Liver (tissue), 9 donors: ENCODE data around the gene CDC42BPB. TPM values are rescaled to one million over a fixed set of nuclear protein-coding genes. Genes with fewer than 3 reads are reported as not detected.
A peak's percentile ranks its signal among the peaks of the same experiment; 100 is the strongest.

Source experiments
- DNase-seq: peaks from one replicate; pipeline ENCODE4 v3.0.0-alpha.2; 2017; ENCODE audit warnings: low spot score
- H3K27ac ChIP-seq, 2 donors: one replicate each; pipeline ENCODE4 v1.7.0; 2013; ENCODE audit warnings: inconsistent platforms in 2 of 2, low read length in 2 of 2, control low read depth in 1 of 2, low read depth in 1 of 2, mild to moderate bottlenecking in 1 of 2
- H3K27me3 ChIP-seq, 4 donors: one replicate each; pipeline versions ENCODE4 v1.6.1 to v1.7.0; 2013; ENCODE audit warnings: low read length in 3 of 4, inconsistent platforms in 1 of 4, mild to moderate bottlenecking in 1 of 4, moderate library complexity in 1 of 4; ENCODE audit not compliant: control insufficient read depth in 4 of 4, insufficient read depth in 4 of 4
- H3K36me3 ChIP-seq, 4 donors: one replicate each; pipeline versions ENCODE4 v1.6.1 to v1.7.0; 2013; ENCODE audit warnings: low read length in 3 of 4, mild to moderate bottlenecking in 3 of 4, low read depth in 1 of 4, moderate library complexity in 1 of 4; ENCODE audit not compliant: control insufficient read depth in 4 of 4, insufficient read depth in 3 of 4
- H3K4me1 ChIP-seq, 4 donors: one replicate each; pipeline versions ENCODE4 v1.6.1 to v1.7.0; 2013; ENCODE audit warnings: low read length in 3 of 4, mild to moderate bottlenecking in 3 of 4, moderate library complexity in 1 of 4; ENCODE audit not compliant: control insufficient read depth in 4 of 4, insufficient read depth in 4 of 4
- H3K4me3 ChIP-seq, 3 donors: one replicate each; pipeline versions ENCODE4 v1.6.1 to v1.7.0; 2013; ENCODE audit warnings: low read length in 3 of 3, control low read depth in 1 of 3, low read depth in 1 of 3, mild to moderate bottlenecking in 1 of 3
- H3K9ac ChIP-seq, 2 donors: one replicate each; pipeline ENCODE4 v1.7.0; 2013; ENCODE audit warnings: low read length in 2 of 2, mild to moderate bottlenecking in 2 of 2, moderate library complexity in 2 of 2, control low read depth in 1 of 2, low read depth in 1 of 2
- H3K9me3 ChIP-seq, 4 donors: one replicate each; pipeline versions ENCODE4 v1.6.1 to v1.7.0; 2013; ENCODE audit warnings: low read length in 3 of 4; ENCODE audit not compliant: control insufficient read depth in 4 of 4
- ATF3 ChIP-seq: IDR thresholded peaks from 2 replicates; pipeline ENCODE4 v1.6.1; 2016; ENCODE audit warnings: antibody characterized with exemption
- CTCF ChIP-seq: fragments of 150-350 bp; IDR thresholded peaks from 2 replicates; pipeline ENCODE4 v1.5.1; 2017; ENCODE audit warnings: improper control_type of control experiment, low read depth, low read length; ENCODE audit not compliant: missing input control
- EGR1 ChIP-seq, 2 donors: IDR thresholded peaks; 2 replicates each; pipeline ENCODE4 v1.6.1; 2016 to 2018; ENCODE audit warnings: antibody characterized with exemption in 2 of 2, low read depth in 2 of 2
- FOXA1 ChIP-seq: IDR thresholded peaks from 2 replicates; pipeline ENCODE4 v1.6.1; 2016; ENCODE audit warnings: antibody characterized with exemption
- FOXA2 ChIP-seq: IDR thresholded peaks from 2 replicates; pipeline ENCODE4 v1.6.1; 2016; ENCODE audit warnings: antibody characterized with exemption
- GABPA ChIP-seq, 2 donors: IDR thresholded peaks in 1 of 2; conservative IDR thresholded peaks in 1 of 2; 2 replicates each; pipeline ENCODE4 v1.6.1; 2016; ENCODE audit warnings: antibody characterized with exemption in 2 of 2, mild to moderate bottlenecking in 1 of 2, moderate library complexity in 1 of 2
- HNF4A ChIP-seq, 2 donors: conservative IDR thresholded peaks; 2 replicates each; pipeline ENCODE4 v1.6.1; 2016; ENCODE audit warnings: antibody characterized with exemption in 2 of 2, mild to moderate bottlenecking in 2 of 2
- HNF4G ChIP-seq: IDR thresholded peaks from 2 replicates; pipeline ENCODE4 v1.6.1; 2016; ENCODE audit warnings: antibody characterized with exemption
- JUND ChIP-seq, 2 donors: IDR thresholded peaks; 2 replicates each; pipeline ENCODE4 v1.6.1; 2016; ENCODE audit warnings: antibody characterized with exemption in 2 of 2
- MAX ChIP-seq: IDR thresholded peaks from 2 replicates; pipeline ENCODE4 v1.6.1; 2016; ENCODE audit warnings: antibody characterized with exemption
- NR2F2 ChIP-seq: IDR thresholded peaks from 2 replicates; pipeline ENCODE4 v1.6.1; 2016; ENCODE audit warnings: antibody characterized with exemption
- RAD21 ChIP-seq, 2 donors: IDR thresholded peaks; 2 replicates each; pipeline ENCODE4 v1.6.1; 2016; ENCODE audit warnings: antibody characterized with exemption in 2 of 2, mild to moderate bottlenecking in 2 of 2
- REST ChIP-seq: IDR thresholded peaks from 2 replicates; pipeline ENCODE4 v1.6.1; 2016; ENCODE audit warnings: antibody characterized with exemption, mild to moderate bottlenecking
- SP1 ChIP-seq: IDR thresholded peaks from 2 replicates; pipeline ENCODE4 v1.6.1; 2018; ENCODE audit warnings: antibody characterized with exemption, mild to moderate bottlenecking
- TAF1 ChIP-seq: conservative IDR thresholded peaks from 2 replicates; pipeline ENCODE4 v1.6.1; 2016; ENCODE audit warnings: antibody characterized with exemption, mild to moderate bottlenecking
- YY1 ChIP-seq: IDR thresholded peaks from 2 replicates; pipeline ENCODE4 v1.6.1; 2016; ENCODE audit warnings: antibody characterized with exemption, mild to moderate bottlenecking
- ZBTB33 ChIP-seq: IDR thresholded peaks from 2 replicates; pipeline ENCODE4 v1.6.1; 2016; ENCODE audit warnings: antibody characterized with exemption
- WGBS: extraction: QIAGEN DNeasy Blood & Tissue Kit; methylation state at CpG from one replicate; pipeline ENCODE4 v1.1.7; 2013; 5-methylcytosine and 5-hydroxymethylcytosine counted together
- polyA plus RNA-seq, 2 donors: library from polyadenylated mRNA; stranded (reverse) in 1 of 2; unstranded in 1 of 2; fragments of 200-250 nt in 1 of 2; fragments of >200 nt in 1 of 2; fragmentation: Nextera tagmentation in 1 of 2; extraction: Ambion mirVana in 1 of 2; gene quantifications; one replicate each; pipeline versions ENCODE4 v1.2.1 to v1.2.3, GENCODE V29; 2013 to 2015
- total RNA-seq, 2 donors: library from RNA; depleted of rRNA; stranded (reverse); fragments of >200 nt; gene quantifications; one replicate each; pipeline ENCODE4 v1.2.3, GENCODE V29; 2014
- donor health status: healthy.
- donor health status: healthy.
- donor health status: healthy.
- donor health status: healthy.
- donor health status: healthy.

Gene CDC42BPB
- total and polyA plus RNA-seq, 4 donors = 4.1 to 78.7 (median 29.7) TPM

GRCh38 chr14:103101257-103101962, 44.1 kb upstream of the CDC42BPB start:
- Histone ChIP-seq H3K9me3 (no peaks in the 10 kb centered on the region), H3K9ac (no peak overlapping the region), H3K4me1 (peaks cover 32 to 95% (median 74%) of the 10 kb centered on the region in 4 donors), H3K4me3 (peak overlapping the region in 1 of 3 donors; percentile 9), H3K27me3 (no peaks in the 10 kb centered on the region), H3K27ac (peak overlapping the region in 1 of 2 donors; percentile 14), H3K36me3 (no peaks in the 10 kb centered on the region)
- DNase-seq = no peak
- 67% methylated on average over 11 of the region's 11 CpGs for WGBS
- TF ChIP-seq REST (no peak), NR2F2 (no peak), HNF4A (conservative IDR thresholded peaks at IDR 0.05) (no peak), MAX (no peak), FOXA2 (no peak), SP1 (no peak), YY1 (no peak), FOXA1 (no peak), ZBTB33 (no peak), TAF1 (no peak), CTCF (no peak), RAD21 (IDR thresholded peaks at IDR 0.05) (no peak), ATF3 (no peak), JUND (IDR thresholded peaks at IDR 0.05) (no peak), HNF4G (no peak), EGR1 (IDR thresholded peaks at IDR 0.05; ENCODE audit: low read depth in 2 of 2) (no peak), GABPA (IDR thresholded peaks at IDR 0.05 in 1 of 2, conservative IDR thresholded peaks at IDR 0.05 in 1 of 2) (no peak)
